Stimulated activated CD4-positive, alpha-beta T cell treated with anti-CD3 and anti-CD28 coated beads, Interleukin-1b, Interleukin-23, amount 100 ng/mL, for 4 hours (primary cell): Measurements from ENCODE around the gene SLC16A4.

ENCODE experiments used
- DNase-seq, 2 donors: peaks; one replicate each; pipeline ENCODE4 v3.0.0-alpha.2; 2020; ENCODE audit warnings: low read depth in 2 of 2

The SLC16A4 gene

DNA sequence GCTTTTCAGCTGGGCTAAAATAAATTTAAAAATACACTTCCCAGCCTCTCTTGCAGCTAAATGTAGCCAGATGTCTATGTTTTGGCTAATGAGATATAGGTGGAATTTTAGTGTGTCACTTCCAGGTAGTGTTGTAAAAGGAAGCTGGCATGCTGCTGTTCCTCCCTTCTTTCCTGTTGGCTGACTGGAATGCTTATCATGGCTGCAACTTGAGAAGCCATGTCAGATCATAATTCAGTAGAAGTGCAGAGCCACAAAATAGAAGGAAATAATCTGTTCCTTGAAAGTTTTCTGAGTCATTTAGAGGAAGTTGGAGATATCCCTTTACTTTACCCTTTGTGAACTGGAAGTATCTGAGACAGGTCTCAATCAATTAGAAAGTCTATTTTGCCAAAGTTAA lies 62.6 kb downstream of the SLC16A4 start:
- DNase-seq: no peak

DNA sequence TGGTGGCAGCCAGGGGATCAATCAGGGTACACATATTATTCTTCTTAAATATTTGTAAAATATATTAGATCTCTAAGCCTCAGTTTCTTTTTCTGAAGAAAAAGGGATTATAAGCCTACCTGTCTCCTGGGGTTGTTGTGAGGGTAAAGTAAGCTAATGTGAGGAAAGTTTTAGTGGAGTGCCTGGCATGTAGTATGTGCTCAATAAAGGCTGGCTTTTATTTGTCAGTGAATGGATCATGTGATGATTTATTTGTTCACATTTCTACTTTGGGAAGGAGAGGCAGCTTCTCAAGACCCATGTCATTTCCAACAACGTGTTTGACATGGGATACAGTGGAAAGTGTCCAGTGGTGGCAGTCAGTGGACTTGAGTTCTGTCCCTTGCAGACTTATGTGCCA lies 64.0 kb downstream of the SLC16A4 start:
- DNase-seq: no peak

DNA sequence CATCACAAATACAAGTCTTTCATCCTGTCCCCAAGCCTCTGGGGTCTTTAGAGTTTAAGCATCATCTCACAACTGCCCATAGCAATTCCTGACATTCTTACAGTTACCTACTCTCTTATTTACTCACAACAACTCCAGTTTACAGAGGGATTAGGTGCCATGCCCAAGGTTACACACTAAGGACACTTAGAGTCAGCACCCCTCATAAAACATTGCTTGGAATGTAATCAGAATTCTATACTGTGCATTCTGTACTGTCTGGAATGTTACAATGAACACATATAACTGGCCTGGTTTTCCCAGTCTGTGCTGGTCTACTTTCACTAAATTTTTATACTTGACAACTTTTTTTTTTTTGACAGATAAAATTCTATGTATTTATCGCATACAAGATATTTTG lies 66.2 kb downstream of the SLC16A4 start:
- no peak for DNase-seq

DNA sequence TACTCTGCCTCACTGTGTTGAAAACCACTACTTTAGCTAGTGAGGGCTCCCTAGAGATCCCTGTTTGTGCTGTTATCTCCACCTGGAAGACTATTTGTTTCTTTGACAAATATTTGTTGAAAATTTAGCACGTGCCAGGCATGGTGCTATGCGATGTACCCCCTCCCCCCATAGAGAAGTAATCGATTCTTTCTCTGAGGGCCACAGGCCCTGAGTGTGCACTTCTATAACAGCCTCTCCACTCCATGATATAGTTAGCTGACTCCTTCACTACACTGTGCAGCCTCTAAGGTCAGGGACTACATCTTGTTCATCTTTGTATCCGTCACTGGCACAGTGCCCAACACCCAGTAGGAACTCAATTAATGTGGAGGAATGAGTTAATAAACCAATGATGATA lies 69.0 kb downstream of the SLC16A4 start:
- no peak for DNase-seq

DNA sequence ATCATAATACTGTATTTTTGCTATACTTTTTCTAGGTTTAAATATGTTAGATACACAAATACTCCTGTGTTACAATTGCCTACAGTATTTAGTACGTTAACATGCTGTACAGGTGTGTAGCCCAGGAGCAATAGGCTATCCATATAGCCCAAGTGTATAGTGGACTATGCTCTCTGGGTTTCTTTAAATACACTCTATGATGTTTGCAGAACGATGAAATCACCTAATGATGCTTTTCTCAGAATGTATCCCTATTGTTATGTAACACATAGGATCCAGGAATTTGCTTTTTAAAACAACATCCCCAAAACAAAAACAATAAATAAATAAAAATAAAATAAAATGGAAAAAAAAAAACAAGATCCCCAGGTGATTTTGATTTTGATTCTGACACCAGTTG lies 69.8 kb downstream of the SLC16A4 start:
- DNase-seq: no peak

DNA sequence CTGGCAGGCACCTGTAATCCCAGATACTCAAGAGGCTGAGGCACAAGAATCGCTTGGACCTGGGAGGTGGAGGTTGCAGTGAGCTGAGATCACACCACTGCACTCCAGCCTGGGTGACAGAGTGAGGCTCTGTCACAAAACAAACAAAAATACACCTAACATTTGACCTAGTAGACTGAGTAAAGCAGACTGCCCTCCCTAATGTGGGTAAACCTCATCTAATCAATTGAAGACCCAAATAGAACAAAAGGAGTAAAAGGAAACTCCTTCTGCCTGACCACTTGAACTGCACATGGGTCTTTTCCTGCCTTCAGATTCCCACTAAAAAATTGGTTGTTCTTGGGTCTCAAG lies 70.7 kb downstream of the SLC16A4 start:
- DNase-seq: no peak

DNA sequence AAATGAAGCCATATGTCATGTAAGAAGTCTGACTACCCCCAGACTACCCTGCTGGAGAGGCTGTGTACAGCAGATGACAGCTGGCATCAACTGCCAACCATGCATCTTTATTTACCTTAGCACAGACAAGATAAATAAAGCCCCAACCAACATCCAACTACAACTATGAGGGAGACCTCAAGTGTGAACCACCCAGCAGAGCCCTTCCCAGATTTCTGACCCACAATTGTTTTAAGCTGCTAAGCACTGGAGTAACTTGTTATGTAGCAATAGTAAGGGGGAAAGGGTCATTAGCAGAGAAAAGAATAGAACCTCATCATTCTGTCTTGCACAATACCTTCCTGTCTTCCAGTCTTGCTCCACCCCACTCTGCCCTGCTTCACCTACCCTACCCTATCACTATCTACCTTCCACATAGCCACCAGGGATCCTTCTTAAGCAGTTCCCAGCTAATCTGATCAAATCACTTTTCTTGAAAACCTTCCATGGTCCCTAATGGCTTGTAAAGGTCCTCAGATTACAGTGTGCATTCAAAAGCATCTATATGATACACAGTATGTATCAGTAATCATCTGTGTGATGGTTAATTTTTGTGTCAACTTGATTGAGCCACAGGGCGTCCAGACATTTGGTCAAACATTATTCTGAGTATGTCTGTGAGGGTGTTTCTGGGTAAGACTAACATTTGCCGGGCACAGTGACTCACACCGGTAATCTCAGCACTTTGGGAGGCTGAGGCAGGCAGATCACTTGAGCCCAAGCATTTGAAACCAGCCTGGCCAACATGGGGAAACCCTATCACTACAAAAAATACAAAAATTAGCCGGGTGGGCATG lies 71.3 kb downstream of the SLC16A4 start:
- no peak for DNase-seq

DNA sequence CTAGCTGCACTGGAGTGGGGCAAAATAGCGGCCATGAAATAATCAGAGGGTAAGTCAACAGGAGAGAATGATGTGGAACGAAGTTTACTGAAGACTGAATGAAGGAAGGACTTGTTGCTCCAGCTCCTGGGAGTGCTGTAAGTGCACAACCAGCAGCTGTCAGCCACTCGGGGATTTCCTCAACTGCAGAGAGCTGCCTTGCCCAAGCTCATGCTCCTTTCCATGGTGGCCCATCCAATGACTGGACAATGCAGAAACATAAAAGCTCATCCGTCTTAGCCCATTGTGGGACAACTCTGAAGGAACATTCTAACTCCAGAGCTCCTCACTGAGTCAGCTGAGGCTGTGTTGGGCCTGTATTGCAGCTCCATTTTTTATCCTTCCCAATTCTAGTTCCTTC lies 72.8 kb downstream of the SLC16A4 start:
- DNase-seq: no peak

DNA sequence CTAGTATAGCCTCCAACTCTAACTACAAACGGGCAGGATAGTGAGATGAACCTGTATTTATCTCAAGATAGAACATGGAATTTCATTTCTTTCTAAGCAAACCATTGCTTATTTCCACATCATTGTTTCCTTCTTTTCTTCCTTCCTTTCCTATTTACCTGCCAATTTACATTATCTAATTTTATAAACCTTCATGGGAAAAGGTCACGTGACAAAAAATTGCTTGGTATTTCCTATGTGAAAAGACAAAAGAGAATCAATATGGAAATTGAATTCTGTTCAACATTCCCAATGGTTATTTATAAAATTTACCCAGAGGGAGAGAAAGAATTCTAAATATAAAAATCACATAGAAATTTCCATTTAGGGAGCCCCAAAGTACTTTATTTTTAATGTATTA lies 74.1 kb downstream of the SLC16A4 start:
- DNase-seq: no peak
